Kidney (tissue), 14 donors: ENCODE results near the gene GNA12. TPM values are rescaled to one million over a fixed set of nuclear protein-coding genes. Genes with fewer than 3 reads are reported as not detected.
A peak's percentile ranks its signal among the peaks of the same experiment; 100 is the strongest.

Source experiments
- DNase-seq, 5 donors: peaks; one replicate each; pipeline ENCODE4 v3.0.0-alpha.2; 2013 to 2020
- FAIRE-seq: peaks from 2 replicates; lab custom pipeline; 2012; peaks lifted over from hg19 to GRCh38; lab: Jason Lieb, UNC
- H3K27ac ChIP-seq, 2 donors: one replicate each; pipeline ENCODE4 v1.7.0; 2013; ENCODE audit warnings: low read depth in 2 of 2, low read length in 2 of 2, inconsistent platforms in 1 of 2
- H3K27me3 ChIP-seq: one replicate; pipeline ENCODE4 v1.7.1; 2013; ENCODE audit warnings: low read length, inconsistent platforms; ENCODE audit not compliant: control insufficient read depth, insufficient read depth
- H3K36me3 ChIP-seq, 3 donors: one replicate each; pipeline versions ENCODE4 v1.7.0 to v1.7.1; 2013; ENCODE audit warnings: low read length in 3 of 3, control low read depth in 1 of 3, inconsistent platforms in 1 of 3; ENCODE audit not compliant: insufficient read depth in 3 of 3, control insufficient read depth in 2 of 3
- H3K4me1 ChIP-seq, 3 donors: one replicate each; pipeline versions ENCODE4 v1.7.0 to v1.7.1; 2013; ENCODE audit warnings: low read length in 3 of 3, inconsistent platforms in 1 of 3, low read depth in 1 of 3; ENCODE audit not compliant: control insufficient read depth in 2 of 3, insufficient read depth in 2 of 3
- H3K4me3 ChIP-seq, 3 donors: one replicate each; pipeline versions ENCODE4 v1.7.0 to v1.8.1; 2013; ENCODE audit warnings: low read length in 3 of 3, control low read depth in 1 of 3, inconsistent platforms in 1 of 3
- H3K9ac ChIP-seq, 3 donors: one replicate each; pipeline versions ENCODE4 v1.7.0 to v1.7.1; 2013; ENCODE audit warnings: low read length in 3 of 3, control low read depth in 1 of 3, inconsistent platforms in 1 of 3
- H3K9me3 ChIP-seq, 3 donors: one replicate each; pipeline versions ENCODE4 v1.7.0 to v1.7.1; 2013; ENCODE audit warnings: low read length in 3 of 3, control low read depth in 1 of 3, inconsistent platforms in 1 of 3; ENCODE audit not compliant: control insufficient read depth in 2 of 3, insufficient read depth in 1 of 3
- intact Hi-C: fragments of 100-400 bp; cut with DNase I; formaldehyde crosslinking; loops from one replicate; pipeline ENCODE4 v1.11.1; 2022
- polyA plus RNA-seq: library from polyadenylated mRNA; stranded (reverse); fragments of 350-450 nt; fragmentation: Illumina TruSeq; extraction: RNeasy Lipid Tissue Mini Kit (QIAGEN cat#74804); gene quantifications from one replicate; pipeline ENCODE4 v1.2.3, GENCODE V29; 2014; ENCODE audit warnings: low read depth, low replicate concordance; ENCODE audit not compliant: insufficient read depth
- total RNA-seq: library from RNA; stranded (reverse); fragmentation: NEBNext Ultra II Directional; extraction: Animal tissue kit (Norgen Biotek cat#: 25700); gene quantifications from one replicate; pipeline ENCODE4 v1.2.1, GENCODE V29; 2021
- TF ChIP-seq, protein P1 (sequence below): IDR thresholded peaks from 3 replicates; pipeline ENCODE4 v1.5.1; 2012; ENCODE audit warnings: mild to moderate bottlenecking, moderate library complexity, borderline replicate concordance; ENCODE audit not compliant: insufficient read depth; ENCODE audit errors: extremely low read depth
- donor health status: control.
- donor health status: control.
- donor health status: control.
- donor health status: control.
- donor health status: control.
- donor health status: DM: yes; HTN: yes; CAD: no.
- donor health status: Normal renal cell carcinoma (clear cell type).

The GNA12 gene
- total and polyA plus RNA-seq, 2 donors from 2014 or later, result 16.5 to 41.1 TPM

DNA sequence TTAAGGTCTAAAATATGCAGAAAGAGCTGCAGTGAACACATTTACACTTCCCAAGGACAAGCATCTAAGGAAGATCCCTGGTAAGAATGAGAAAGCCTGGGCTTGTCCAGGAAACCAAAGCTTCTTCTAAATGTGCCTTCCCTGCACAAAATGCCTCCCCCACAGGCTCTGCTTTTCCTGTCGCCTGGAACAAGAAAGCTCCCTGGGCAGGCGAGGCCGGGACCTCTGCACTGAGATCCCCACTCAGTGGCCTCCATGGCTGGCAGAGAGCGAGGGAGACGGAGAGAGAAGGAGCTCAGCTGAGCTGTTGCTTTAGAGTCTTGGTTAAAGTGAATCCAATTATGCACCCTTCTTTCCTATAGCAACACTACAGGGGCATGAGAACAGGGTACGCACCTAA lies 80.5 kb downstream of the GNA12 start:
- H3K27me3 ChIP-seq, result no peaks in the 10 kb centered on the region
- peaks cover 0 to 27% (median 11%) of the 10 kb centered on the region in 3 donors for H3K4me1 ChIP-seq
- intact Hi-C loops, result no loop called here
- peak overlapping the region in 1 of 3 donors; percentile 14 for H3K9ac ChIP-seq
- peak overlapping the region; percentile 86 to 90 for H3K27ac ChIP-seq
- H3K9me3 ChIP-seq, result no peaks in the 10 kb centered on the region
- TF ChIP-seq, protein P1, sequence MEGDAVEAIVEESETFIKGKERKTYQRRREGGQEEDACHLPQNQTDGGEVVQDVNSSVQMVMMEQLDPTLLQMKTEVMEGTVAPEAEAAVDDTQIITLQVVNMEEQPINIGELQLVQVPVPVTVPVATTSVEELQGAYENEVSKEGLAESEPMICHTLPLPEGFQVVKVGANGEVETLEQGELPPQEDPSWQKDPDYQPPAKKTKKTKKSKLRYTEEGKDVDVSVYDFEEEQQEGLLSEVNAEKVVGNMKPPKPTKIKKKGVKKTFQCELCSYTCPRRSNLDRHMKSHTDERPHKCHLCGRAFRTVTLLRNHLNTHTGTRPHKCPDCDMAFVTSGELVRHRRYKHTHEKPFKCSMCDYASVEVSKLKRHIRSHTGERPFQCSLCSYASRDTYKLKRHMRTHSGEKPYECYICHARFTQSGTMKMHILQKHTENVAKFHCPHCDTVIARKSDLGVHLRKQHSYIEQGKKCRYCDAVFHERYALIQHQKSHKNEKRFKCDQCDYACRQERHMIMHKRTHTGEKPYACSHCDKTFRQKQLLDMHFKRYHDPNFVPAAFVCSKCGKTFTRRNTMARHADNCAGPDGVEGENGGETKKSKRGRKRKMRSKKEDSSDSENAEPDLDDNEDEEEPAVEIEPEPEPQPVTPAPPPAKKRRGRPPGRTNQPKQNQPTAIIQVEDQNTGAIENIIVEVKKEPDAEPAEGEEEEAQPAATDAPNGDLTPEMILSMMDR, result no peak
- no peak for FAIRE-seq
- peak in 3 of 5 donors; percentile 39 to 58 (median 52) for DNase-seq
- H3K36me3 ChIP-seq, result no peaks in the 10 kb centered on the region
- H3K4me3 ChIP-seq, result no peak overlapping the region

DNA sequence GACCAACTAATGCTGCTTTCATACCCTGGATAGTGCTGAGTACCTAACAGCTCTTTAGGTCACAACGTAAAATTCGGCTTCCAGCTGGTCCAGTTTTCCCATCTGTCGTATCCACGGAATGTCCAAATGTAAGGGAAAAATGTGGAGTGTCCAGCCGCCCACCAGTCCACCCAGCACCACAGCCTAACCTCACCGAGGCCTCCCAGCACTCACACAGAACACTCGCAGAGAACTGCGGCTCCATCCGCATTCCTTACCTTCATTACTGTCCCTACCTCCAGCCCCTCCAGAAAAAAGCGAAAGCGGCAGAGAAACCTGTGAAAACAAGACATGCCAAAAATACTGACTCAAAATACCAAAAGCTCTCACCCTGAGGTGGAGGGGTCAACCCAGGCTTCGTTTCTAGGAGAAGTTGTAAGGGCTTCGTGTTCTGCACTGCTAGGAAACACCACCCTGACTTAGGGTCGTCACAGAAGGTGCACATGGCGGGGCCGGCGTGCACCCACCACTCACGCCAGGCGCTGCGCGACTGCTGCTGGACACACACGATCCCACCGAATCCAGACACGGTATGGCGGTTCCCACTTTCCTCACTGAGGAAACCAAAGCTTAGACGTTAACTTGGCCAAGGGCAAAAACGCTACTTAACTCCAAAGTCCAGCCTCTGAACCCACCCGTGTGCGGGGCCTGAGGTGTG lies 82.2 kb downstream of the GNA12 start:
- peak overlapping the region; percentile 86 to 90 for H3K27ac ChIP-seq
- H3K4me3 ChIP-seq, result peak overlapping the region in 1 of 3 donors; percentile 14
- TF ChIP-seq, protein P1, result no peak
- H3K9me3 ChIP-seq, result no peaks in the 10 kb centered on the region
- DNase-seq (no peak), FAIRE-seq (no peak)
- no peaks in the 10 kb centered on the region for H3K27me3 ChIP-seq
- H3K9ac ChIP-seq, result peak overlapping the region in 1 of 3 donors; percentile 42
- intact Hi-C loops, result no loop called here
- H3K4me1 ChIP-seq, result peaks cover 2 to 35% (median 11%) of the 10 kb centered on the region in 3 donors
- H3K36me3 ChIP-seq, result no peaks in the 10 kb centered on the region

DNA sequence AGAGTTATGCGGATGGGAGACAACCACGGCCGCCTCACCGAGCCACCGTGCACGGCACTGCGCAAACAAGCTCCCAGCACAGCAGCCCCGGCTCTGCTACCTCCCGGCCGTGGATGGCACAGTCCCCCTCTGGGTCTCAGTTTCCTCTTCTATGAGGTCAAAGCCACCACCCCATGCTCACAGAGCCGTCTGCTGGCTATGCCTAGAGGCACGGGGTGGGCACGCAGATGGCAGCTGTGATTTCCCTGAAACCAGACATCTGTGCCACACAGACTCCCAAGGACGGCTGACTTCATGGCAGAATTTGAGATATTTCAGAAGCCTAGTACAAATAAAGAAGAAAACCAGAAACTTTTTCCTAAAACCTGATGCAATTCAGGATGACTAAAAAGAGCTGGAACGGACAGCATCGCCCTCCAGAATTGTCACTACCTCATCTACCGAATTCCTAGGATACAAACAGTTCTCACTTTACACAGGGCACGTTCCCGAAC lies 82.9 kb downstream of the GNA12 start:
- Histone ChIP-seq H3K27me3 (no peaks in the 10 kb centered on the region), H3K9ac (no peak overlapping the region), H3K4me3 (no peak overlapping the region), H3K27ac (peak overlapping the region in 1 of 2 donors; percentile 18), H3K4me1 (peaks cover 2 to 35% (median 11%) of the 10 kb centered on the region in 3 donors), H3K9me3 (no peaks in the 10 kb centered on the region), H3K36me3 (no peaks in the 10 kb centered on the region)
- no peak for FAIRE-seq
- TF ChIP-seq, protein P1, result no peak
- intact Hi-C loops, result no loop called here
- DNase-seq, result no peak
